Measurements from ENCODE around the gene DNAH8.

Gene DNAH8

DNA sequence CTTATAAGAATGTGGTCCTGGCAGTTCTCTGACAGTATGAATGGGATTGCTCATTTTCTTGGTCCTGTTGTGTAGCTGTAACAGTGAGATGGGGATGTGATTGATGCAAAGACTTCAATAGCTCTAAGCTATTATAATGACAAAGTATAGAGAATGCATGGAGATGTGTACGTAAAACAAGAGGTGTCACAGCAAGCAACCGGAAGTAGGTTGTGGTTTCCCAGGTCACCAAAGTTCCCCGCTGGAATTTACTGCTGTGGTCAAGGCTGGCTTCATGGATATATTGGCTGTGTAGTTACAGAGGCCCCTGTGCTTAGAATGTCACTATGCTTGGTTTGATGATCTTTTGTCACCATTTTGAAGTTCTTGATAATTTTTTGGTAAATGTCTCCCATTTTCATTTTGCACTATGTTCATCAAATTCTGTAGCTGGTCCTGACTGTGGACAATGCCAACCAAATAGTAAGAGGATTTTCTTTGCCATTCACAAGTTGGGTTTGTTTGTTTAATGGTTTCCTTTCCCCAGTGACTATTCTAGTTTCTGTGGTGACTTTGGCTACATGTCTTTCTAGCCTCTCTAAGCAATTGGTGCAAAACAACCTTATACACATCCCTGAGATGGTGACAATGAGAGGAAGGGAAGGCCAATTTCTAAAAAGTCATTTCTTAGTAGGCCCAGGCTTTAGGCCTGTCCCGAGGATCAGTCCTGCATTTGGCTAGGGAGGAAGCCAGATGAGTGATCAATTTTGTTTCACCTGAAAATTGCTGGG, 10.5 kb downstream of the DNAH8 start:
- DNase-seq (ENCODE audit: low spot score) = no peak
- TF ChIP-seq, protein P1, sequence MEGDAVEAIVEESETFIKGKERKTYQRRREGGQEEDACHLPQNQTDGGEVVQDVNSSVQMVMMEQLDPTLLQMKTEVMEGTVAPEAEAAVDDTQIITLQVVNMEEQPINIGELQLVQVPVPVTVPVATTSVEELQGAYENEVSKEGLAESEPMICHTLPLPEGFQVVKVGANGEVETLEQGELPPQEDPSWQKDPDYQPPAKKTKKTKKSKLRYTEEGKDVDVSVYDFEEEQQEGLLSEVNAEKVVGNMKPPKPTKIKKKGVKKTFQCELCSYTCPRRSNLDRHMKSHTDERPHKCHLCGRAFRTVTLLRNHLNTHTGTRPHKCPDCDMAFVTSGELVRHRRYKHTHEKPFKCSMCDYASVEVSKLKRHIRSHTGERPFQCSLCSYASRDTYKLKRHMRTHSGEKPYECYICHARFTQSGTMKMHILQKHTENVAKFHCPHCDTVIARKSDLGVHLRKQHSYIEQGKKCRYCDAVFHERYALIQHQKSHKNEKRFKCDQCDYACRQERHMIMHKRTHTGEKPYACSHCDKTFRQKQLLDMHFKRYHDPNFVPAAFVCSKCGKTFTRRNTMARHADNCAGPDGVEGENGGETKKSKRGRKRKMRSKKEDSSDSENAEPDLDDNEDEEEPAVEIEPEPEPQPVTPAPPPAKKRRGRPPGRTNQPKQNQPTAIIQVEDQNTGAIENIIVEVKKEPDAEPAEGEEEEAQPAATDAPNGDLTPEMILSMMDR (IDR thresholded peaks at IDR 0.05; ENCODE audit: extremely low read depth, missing control alignments) = no peak

DNA sequence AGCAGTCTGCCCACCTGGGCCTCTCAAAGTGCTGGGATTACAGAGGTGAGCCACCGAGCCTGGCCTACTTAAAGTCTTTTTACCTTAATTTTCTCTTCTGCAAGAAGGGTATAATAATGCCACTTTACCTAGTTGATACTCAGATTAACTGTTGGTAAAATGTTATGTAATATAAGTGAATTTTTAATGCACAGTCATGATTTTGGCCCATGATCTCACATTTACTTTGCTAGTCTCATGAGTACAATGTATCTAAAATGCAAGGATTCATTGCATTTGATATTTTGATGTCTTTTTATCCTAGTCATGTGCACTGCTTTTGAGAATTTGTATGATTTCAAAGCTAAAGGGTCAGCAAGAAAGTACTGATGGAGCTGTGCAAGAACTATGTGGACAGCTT, 13.1 kb downstream of the DNAH8 start:
- DNase-seq (ENCODE audit: low spot score) = no peak
- TF ChIP-seq, protein P1 (IDR thresholded peaks at IDR 0.05; ENCODE audit: extremely low read depth, missing control alignments) = no peak

DNA sequence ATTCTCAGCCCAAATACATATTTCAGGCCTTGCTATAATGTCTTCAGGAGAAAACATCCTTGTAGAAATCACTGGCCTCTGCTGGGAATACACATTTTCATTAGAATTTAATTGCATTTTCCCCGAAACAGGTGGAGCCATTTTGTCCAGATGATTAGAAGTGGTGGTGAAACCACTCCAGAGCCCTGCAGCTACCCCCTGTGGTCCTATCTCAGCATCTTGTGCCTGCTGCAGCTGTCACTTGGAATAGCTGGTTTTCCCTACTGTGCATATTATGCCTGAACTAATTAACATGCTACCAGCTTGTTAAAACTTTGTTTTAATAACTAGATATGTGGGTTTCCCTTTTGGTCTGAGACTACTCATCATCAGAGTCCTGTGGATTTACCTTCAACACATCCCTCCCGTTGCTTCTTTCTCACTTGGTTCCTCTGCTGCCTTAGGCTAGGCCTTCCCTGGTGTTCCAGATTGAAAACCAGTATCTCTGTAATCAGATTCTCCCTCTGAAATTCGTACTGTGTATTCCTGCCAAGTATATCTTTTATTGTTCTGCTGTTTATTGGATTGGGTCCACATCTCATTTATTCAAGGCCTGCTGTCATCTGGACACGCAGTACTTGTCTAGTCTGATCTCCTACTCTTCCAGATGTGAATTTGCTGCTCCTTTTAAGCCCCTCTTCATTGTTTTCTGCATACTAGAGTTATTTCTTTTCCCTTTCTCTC, 15.2 kb downstream of the DNAH8 start:
- no peak for DNase-seq (ENCODE audit: low spot score)
- TF ChIP-seq, protein P1 (IDR thresholded peaks at IDR 0.05; ENCODE audit: extremely low read depth, missing control alignments) = no peak

DNA sequence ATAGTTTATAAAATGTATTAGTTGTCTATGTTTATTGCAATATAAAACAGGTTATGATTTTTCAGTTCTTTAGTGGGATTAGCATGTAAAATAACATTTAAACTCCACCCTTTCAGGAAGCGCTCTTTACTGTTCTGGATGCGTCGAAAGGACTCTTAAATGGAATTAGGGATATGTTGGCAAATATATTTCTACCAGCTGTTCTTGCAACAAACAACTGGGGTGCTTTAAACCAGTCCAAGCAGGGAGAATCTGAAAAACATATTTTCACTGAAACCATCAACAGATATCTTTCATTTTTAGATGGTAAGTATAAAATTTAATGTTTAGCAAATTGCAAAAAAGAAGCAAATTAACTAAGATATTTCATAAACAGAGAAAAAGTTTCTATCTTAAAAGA, 21.8 kb downstream of the DNAH8 start:
- TF ChIP-seq, protein P1 (IDR thresholded peaks at IDR 0.05; ENCODE audit: extremely low read depth, missing control alignments) = no peak
- no peak for DNase-seq (ENCODE audit: low spot score)

DNA sequence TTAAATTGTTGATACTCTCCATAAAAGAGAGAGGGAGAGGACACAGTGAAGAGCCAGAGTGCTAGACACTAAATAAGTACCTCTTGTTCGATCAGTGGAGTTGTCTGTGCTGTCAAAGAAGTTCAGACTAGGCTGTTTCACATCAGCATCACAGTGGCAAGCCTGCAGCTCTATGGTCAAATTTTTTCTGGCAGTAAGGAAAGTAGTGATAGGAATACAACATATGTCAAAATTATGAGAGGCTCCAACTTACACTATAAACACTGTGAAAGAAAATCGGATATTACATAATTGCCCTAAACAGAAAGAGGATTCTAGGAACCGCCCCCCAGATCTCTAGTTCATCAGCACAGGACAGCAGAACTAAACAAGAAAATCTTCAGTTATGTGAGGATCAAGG, 23.1 kb downstream of the DNAH8 start:
- no peak for DNase-seq (ENCODE audit: low spot score)
- TF ChIP-seq, protein P1 (IDR thresholded peaks at IDR 0.05; ENCODE audit: extremely low read depth, missing control alignments) = no peak

DNA sequence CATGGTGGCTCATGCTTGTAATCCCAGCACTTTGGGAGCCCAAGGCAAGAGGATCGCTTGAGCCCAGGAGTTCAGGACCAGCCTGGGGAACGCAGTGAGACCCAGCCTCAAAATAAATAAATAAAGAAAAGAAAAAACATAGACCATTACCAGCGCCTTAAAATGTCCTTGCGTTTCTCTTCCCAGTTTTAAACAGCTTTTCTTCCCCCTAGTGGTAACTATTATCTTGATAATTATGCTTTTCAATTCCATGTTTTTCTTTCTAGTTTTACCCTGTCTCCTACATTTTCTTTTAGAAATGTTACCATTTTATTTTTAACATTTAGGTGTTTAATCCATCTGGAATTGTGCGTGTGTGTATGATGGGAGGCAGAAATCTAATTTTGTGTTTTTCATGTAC, 24.4 kb downstream of the DNAH8 start:
- no peak for DNase-seq (ENCODE audit: low spot score)
- TF ChIP-seq, protein P1 (IDR thresholded peaks at IDR 0.05; ENCODE audit: extremely low read depth, missing control alignments) = no peak

DNA sequence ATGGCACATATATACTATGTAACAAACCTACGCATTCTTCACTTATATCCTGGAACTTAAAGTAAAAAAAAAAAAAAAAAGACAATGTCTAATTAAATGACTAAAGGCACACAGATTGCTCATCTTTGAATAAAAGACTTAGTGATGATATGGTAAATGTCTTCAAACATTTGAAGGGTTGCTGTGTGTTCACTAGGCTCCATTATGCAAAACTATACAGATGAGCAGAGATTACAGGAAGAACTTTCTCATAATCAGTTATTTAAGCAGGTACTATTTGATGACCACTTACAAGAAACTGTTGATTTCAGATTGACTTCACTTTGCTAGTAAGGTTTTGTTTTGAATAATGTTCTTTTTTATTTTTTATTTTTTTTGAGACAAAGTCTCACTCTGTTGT, 34.4 kb downstream of the DNAH8 start:
- no peak for DNase-seq (ENCODE audit: low spot score)
- TF ChIP-seq, protein P1 (IDR thresholded peaks at IDR 0.05; ENCODE audit: extremely low read depth, missing control alignments) = no peak
